HG02885 (cell line): ENCODE data around the gene KLK5.
"Not testable (repeated sequence)": the region's sequence is repeated elsewhere in the genome, so short reads cannot be mapped to it uniquely, and the experiment has no call there.

Experiments used
- ATAC-seq: cut with Tn5 transposase; IDR thresholded peaks from one replicate; pipeline ENCODE4 v1.9.1; 2021; ENCODE audit warnings: mild to moderate bottlenecking; ENCODE audit not compliant: unreplicated experiment, poor library complexity

Gene KLK5, protein sequence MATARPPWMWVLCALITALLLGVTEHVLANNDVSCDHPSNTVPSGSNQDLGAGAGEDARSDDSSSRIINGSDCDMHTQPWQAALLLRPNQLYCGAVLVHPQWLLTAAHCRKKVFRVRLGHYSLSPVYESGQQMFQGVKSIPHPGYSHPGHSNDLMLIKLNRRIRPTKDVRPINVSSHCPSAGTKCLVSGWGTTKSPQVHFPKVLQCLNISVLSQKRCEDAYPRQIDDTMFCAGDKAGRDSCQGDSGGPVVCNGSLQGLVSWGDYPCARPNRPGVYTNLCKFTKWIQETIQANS

DNA sequence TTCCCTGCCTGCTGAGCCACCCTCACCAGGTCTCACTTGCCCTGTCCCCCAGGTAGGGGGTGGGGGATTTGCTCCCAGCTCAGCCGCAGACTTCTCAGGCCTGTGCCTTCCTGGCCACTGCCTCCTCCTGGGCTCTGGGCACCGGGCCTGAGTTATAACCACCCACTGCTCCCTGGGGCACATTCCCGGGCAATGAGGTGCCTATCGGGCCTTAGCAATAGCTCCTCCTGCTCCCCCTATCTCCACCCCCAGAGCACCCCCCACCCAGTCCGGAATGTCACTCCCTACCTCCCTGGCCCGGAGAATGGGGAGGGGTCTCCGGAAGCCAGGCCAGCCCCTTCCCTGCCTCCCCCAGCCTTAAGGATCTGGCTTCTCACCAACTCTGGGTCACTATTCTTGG lies at the start of gene KLK5:
KLK5 (minus strand) TSS at position 129 of the 400 bp plus-strand sequence. CDS start 381 bp downstream, outside the sequence.
- ATAC-seq = no peak

DNA sequence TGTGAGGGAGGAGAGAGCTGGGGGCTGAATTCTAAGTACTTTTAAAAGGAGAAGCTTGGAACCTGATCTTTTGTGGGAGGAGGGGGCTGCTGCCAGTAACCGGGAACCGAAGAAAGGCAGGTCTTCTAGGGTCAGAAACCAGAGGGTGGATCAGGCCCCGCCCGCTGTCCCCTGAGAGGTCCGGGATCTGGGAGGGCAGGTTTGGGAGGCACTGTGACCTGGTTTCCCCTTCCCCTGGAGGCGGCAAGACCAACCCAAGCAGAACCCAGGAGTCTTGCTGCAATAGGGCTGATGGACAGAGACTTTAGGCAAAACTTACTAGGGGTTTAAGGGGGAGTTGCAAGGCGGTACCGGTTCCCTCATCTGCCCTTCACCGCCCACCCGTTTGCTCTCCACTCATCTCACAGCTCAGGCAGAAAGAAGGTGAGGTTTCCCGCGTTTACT lies 49.3 kb upstream of the KLK5 start:
- no peak for ATAC-seq

DNA sequence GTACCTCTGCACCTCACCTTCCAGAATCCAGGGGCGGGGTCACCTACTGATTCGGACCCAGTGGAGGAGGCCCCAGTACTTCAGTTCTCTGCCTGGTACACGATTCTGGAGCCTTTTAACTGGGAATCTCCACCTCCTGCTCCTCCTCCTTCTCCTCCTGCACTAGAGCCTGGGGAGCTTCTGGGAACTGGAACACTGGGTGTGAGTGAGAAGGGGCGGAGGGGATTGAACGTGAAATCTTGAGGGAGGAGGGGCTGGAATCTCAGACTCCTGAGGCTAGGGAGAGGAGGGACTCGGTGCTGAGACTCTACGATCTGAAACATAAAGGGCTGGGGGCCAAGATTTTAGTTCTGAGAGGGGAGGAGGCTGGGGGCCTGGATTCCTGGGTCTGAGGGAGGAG lies 48.7 kb upstream of the KLK5 start, which contains the start of gene KLK8:
KLK8 (minus strand) TSS at position 90 of the 400 bp plus-strand sequence. CDS start 437 bp downstream, outside the sequence.
- no peak for ATAC-seq

DNA sequence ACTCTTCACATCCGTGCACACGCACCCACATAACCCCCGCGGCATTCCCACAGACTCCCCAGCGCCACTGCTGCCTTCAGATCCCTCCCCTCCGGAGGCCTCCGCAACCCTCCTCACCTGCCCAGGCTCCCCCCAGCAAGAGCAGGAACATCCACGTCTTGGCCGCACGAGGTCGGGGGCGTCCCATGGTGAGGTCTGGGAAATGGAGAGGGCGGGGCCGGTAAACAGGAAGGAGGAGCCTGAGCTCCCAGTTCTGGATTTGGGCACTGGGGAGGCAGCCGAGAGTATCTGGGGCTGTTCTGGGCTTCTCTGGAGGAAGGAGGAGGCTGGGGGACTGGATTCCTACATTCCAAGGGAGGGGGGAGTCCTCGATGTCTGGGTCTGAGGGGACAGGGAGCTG lies 48.1 kb upstream of the KLK5 start:
- ATAC-seq = no peak

DNA sequence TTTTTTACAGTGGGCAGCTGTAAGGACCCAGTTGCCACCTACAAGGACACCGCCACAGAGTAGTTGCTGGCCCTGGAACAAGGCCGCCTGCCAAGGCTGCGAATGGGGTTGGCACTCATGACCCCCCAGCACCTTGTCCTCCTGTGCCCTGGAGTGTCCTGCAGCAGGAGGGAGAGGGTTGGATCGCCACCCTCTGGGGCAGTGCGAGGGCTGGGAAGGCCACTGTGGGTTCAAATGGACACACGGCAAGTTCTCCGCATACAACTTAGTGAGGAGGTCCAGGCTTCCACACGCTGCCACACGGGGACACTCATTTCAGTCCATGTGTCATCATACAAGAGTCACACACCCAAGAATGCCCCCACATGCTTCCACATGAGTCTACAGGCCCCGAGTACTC lies 47.6 kb upstream of the KLK5 start:
- no peak for ATAC-seq

DNA sequence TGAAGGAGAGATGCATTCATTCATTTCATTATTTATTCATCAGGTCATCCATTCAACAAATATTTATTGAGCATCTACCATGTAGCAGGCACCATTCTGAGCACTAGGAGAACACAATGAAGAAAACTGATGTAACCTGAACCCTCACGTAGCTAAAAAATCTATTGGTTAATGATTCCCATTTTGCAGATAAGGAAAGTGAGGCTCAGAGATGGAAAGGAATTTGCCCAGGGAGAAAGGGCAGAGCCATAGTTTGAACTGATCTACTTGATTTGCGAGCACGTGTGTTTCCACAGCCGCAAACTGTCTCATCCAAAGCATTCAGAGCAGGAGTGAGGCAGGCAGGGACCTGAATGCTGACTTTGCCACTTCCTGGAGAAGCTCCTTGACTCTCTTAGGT lies 45.8 kb upstream of the KLK5 start:
- no peak for ATAC-seq

DNA sequence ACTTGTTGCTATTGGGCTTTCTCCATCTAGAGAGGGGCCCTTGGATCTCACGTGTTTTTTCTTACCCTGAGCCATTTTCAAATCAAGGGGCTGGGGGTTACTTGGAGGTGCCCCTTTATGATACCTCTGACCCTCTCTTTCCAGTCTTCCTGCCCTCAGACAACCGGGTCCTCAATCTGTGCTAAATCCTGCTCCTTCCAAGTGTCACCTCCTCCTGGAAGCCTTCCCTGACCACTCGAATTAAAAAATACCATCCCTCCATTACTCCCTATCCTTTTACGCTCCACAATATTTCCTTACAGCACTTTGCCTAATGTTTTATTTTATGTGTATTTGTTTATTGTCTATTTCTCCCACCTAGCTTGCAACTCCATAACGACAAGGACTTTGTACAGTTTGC lies 45.2 kb upstream of the KLK5 start:
- ATAC-seq = no peak

DNA sequence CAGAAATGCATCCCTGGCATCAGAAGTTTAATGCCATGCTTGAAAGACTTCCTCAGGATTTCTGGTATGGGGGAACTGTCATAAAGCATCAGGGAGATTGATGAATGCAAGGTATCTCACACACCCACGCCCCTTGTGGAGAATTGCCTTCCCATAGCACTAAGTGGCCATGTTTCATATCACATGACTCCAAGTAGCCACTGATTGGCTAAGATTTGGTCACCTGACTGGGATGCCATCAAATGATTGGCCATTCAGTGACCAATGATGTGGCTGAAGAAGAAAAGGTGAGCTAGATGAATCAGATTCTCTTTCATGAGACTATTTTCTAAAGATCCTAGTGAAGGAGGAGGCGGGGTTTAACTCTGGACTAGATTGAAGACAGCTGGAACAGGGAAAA lies 41.3 kb upstream of the KLK5 start:
- no peak for ATAC-seq

DNA sequence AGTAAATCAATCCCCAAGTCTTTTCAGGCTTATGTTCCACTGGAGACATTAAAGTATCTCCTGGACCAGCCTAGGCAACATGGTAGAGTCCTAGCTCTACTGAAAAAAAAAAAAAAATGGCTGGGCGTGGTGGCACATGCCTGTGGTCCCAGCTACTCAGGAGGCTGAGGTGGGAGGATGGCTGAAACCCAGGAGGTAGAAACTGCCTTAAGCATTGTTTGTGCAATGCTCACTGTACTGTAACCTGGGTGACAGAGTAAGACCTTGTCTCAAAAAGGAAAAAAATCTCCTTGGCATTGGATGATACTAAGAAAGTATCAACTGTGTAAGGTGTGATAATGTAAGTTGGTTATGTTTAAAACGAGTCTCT lies 39.8 kb upstream of the KLK5 start:
- no peak for ATAC-seq

DNA sequence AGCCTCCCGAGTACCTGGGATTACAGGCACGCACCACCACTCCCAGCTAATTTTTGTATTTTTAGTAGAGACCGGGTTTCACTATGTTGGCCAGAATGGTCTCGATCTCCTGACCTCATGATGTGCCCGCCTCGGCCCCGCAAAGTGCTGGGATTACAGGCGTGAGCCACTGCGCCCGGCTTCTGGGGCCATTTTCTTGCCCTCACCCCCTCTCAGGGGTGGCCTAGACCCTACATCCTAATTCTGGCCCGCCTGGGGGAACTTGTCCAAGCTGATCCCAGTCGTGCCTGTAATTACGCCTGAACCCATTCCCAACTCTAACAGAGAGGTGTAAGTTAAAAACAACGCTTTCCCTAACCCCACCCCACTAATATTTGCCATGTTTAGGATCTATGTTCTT lies 31.6 kb upstream of the KLK5 start:
- ATAC-seq = not testable (repeated sequence)

DNA sequence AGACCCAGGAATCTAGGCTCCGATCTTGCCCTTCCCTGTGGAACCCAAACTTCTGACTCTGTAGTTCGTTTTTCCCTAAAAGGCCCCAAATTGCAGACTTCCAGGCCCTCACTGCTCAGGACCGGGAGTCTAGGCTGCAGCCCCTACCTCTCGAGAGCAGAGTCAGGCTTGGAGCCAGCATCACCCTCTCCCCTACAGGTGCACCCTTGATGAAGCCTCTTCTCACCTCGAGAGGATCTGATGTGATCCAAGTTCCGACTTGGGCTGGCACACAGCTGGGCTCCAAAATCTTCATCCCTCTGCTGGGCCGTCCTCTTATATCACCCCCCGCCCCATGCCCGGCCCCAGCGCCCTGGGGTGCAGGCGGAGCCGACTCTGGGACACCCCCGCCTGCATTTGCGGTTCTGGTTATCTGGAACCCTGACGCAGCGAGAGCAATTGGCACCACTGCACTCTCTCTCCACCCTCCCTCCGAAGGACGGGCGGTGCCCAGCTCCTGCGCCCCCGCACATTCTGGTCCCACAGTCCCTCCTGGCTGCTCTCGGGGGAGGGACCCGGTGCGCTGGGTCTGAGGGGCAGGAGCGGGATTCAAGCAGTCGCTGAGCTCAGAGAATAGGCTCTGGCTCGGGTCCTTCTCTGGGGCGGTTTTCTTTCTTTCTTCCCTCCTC lies 30.9 kb upstream of the KLK5 start, which contains the start of gene KLK7:
KLK7 (minus strand) TSS at position 293 of the 668 bp plus-strand sequence. CDS start 1,518 bp downstream, outside the sequence.
- ATAC-seq = no peak

DNA sequence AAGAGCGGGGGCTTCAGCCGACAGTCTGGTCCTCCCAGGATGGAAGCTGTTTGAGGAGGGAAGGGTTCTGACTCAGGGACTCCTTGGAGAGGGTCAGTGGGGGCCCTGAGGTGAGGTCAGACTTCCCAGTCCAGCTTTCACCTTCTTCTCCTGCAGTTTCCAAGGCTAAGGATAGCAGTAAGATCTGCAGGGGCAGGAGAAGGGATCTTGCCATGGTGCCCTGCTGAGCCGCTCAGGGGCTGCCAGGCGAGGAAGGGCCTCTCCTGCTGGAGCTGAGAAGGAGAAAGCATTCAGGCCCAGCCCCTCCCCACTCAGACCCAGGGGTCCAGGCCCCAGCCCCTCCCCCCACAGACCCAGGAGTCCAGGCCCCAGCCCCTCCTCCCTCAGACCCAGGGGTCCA lies 29.3 kb upstream of the KLK5 start:
- no peak for ATAC-seq

DNA sequence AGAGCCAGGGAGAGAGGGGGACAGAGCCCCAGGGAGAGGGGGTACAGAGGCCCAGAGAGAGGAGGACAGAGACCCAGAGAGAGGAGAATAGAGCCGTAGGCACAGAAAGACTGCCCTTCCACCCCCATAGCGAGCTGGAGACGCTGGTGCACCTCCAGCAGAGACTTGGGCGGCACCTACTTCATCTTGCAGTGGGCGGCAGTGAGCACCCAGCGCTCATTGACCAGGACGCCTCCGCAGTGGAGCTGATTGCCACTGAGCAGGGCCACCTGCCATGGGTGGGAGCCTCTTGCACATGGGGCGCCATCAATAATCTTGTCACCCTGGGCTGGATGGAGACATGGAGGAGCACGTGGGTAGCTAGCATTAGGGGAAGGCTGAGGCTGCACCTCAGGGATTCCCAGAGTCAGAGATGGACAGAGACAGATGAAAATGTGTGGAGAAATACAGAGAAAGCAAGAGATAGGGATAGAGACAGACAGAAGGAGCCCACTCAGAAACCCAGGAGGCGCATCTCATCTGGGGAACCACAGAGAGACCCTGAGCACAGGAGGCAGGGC lies 28.8 kb upstream of the KLK5 start:
- ATAC-seq = no peak

DNA sequence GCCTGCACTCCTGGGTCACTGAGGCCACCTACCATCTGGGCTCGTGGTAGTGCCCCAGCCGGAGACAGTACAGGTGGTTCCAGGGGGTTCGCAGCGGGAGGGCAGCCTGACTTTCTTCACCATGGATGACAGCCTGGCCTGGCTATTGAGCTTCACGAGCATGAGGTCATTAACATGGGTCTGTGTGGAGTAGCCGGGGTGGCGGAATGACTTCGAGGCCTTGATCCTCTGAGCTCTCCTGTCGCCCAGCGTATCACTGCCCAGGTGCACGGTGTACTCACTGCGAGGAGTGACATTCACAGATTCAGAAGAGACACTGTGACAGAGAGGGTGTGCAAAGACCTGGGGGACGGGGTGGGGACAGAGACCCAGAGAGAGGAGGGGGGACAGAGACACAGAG lies 27.4 kb upstream of the KLK5 start:
- ATAC-seq = no peak

DNA sequence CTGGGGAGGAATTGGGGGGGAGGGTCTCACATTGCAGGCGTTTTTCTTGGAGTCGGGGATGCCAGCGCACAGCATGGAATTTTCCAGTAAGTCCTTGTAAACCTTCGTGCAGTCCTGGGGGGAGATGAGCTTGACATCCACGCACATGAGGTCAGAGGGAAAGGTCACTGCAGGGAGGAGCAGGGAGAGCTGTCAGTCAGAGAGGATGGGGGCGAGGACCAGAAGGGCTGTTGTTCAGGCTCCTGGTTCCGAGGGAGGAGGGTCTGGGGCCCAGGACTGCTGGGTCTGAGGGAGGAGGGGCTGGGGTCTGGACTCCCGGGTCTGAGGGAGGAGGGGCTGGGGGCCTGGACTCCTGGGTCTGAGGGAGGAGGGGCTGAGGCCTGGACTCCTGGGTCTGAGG lies 26.9 kb upstream of the KLK5 start:
- ATAC-seq = no peak

DNA sequence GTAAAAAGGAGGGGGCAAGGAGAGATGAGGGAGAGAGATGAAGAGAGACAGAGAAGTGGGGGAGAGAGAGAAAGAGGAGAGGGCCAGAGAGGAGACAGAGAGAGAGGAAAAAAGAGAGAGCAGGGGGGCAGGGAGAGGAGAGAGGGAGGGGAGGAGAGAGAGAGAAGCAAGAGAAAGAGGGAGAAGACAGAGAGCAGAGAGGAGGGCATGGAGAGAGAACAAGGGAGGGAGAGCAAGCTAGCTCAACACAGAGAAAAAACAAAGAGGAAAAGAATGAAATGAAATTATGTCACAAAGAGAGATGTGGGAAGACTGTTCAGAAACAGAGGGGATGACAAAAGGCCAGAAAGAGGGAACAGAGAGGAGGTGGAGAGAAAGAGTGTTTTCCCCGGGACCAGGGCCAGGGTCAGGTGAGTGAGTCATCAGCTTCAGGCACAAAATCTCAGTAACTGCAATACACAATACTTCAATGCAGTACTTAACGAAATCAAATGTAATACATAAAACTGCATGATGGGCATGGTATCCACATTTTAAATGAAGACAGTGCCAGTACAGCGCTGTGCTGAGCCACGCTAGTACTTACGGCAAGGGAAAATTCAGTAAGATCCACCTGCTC lies 26.0 kb upstream of the KLK5 start:
- ATAC-seq = no peak

DNA sequence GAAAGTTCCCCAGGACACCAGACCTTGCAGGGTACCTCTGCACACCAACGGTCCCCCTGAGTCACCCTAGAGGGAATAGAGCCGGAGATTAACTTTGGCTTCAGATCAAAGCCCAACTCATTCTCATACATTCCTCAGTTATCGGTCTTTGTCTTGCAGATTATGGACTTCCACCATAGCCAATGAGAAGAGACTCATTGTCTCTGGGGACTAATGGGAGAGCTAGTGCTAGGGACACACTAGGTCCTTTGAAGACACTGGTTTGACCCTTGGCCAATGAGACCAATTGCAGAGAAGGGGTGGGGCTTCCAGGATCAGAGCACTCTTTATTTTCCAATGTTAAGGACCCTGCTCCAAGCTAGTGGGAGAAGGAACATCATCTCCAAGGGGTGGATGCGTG lies 24.8 kb upstream of the KLK5 start:
- no peak for ATAC-seq

DNA sequence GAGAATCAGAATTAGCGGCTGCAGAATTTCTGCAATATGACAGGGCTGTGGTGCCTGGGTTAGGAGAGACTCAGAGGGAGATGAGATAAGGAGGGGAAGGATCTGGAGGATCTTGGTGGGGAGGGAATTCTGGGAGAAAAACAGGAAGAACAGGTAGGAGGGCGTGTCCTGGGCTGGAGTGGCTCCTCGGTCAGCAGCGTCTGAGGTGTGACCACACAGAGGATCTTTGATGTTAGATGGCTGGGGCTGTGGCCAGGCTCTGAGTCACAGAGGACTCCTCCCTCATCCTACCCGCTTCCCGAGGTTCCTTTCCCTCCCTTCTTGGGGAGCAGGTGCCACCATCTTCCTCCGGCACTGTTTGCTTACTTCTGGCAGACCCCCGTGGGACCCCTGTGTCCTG lies 22.9 kb upstream of the KLK5 start:
- no peak for ATAC-seq

DNA sequence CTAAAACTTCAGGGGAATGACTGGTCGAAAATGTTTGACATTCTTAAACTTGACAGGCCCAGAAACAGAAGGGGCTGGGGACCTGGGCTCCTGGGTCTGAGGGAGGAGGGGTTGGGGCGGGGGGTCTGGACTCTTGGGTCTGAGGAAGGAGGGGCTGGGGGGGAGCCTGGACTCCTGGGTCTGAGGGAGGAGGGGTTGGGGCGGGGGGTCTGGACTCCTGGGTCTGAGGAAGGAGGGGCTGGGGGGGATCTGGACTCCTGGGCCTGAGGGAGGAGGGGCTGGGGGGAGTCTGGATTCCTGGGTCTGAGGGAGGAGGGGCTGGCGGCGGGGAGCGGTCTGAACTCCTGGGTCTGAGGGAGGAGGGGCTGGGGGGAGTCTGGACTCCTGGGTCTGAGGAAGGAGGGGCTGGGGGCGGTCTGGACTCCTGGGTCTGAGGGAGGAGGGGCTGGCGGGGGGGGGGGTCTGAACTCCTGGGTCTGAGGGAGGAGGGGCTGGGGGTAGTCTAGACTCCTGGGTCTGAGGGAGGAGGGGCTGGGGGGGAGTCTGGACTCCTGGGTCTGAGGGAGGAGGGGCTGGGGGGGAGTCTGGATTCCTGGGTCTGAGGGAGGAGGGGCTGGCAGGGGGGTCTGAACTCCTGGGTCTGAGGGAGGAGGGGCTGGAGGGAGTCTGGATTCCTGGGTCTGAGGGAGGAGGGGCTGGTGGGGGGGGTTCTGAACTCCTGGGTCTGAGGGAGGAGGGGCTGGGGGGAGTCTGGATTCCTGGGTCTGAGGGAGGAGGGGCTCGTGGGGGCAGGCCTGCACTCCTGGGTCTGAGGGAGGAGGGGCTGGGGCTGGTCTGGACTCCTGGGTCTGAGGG lies 22.1 kb upstream of the KLK5 start:
- no peak for ATAC-seq

DNA sequence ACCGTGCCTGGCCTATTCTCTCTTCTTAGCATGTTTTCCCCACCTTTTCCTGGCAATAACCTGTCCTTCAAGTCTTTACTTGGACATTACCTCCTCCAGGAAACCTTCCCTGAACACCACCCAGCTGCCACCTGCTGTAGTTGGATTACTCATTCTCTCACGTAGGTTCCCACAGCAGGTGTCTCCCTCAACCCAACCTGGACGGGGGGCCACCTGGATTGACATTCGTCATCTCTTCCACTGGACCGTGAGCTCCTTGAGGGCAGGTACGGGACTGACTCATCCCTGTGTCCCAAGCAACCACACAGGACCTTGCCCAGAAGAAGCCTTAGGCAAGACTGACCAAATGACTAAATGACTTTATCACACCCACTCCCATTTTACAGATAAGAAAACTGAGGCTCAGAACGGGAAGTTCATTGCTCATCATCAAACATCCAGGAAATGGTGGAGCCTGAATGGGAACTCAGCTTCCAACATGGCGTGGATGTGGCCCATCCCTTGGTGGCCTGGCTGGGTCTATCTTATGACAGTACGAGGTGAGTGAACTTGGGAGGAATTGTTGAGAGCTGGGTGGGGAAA lies 20.0 kb upstream of the KLK5 start:
- ATAC-seq = no peak
